GM12865 (cell line): Measurements from ENCODE around the gene MEMO1.

Source experiments
- DNase-seq: peaks from one replicate; pipeline ENCODE4 v3.0.0; 2010; ENCODE audit warnings: low read depth
- H3K4me3 ChIP-seq: 2 replicates; pipeline ENCODE4 v1.5.1; 2011; ENCODE audit warnings: mild to moderate bottlenecking, low read depth, low read length, control low read depth
- TF ChIP-seq, protein P1 (sequence below): IDR thresholded peaks from 2 replicates; pipeline ENCODE4 v1.5.1; 2011; ENCODE audit warnings: low read length, control low read depth, low read depth, inconsistent platforms; ENCODE audit not compliant: insufficient read depth; ENCODE audit errors: missing control alignments

MEMO1 gene

GRCh38 chr2:32012872-32013271 is 2.1 kb upstream of the MEMO1 start:
- TF ChIP-seq, protein P1, sequence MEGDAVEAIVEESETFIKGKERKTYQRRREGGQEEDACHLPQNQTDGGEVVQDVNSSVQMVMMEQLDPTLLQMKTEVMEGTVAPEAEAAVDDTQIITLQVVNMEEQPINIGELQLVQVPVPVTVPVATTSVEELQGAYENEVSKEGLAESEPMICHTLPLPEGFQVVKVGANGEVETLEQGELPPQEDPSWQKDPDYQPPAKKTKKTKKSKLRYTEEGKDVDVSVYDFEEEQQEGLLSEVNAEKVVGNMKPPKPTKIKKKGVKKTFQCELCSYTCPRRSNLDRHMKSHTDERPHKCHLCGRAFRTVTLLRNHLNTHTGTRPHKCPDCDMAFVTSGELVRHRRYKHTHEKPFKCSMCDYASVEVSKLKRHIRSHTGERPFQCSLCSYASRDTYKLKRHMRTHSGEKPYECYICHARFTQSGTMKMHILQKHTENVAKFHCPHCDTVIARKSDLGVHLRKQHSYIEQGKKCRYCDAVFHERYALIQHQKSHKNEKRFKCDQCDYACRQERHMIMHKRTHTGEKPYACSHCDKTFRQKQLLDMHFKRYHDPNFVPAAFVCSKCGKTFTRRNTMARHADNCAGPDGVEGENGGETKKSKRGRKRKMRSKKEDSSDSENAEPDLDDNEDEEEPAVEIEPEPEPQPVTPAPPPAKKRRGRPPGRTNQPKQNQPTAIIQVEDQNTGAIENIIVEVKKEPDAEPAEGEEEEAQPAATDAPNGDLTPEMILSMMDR: no peak
- no peak for DNase-seq
- H3K4me3 ChIP-seq: no peak overlapping the region

DNA sequence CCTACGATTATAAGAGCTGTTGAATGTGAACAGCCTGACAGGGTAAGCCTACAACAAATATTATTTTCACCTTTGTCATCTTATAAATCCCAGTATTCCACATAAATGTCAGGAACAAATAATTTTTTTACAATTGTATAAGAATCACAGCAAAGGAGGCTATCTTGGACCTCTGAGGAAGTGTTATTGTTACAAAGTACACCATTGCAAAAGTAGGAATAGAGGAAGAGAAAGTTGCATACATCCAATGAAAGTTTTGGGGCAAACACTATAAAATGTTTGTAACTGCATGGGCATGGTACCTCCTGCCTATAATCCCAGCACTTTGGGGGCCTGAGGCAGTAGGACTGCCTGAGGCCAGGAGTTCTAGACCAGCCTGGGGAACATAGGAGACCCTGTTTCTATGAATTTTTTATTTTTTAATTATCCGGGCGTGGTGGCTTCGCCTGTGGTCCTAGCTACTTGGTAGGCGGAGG is 715 bp upstream of the MEMO1 start:
- DNase-seq: peak; percentile 13
- TF ChIP-seq, protein P1: no peak
- H3K4me3 ChIP-seq: peak overlapping the region; percentile 88

DNA sequence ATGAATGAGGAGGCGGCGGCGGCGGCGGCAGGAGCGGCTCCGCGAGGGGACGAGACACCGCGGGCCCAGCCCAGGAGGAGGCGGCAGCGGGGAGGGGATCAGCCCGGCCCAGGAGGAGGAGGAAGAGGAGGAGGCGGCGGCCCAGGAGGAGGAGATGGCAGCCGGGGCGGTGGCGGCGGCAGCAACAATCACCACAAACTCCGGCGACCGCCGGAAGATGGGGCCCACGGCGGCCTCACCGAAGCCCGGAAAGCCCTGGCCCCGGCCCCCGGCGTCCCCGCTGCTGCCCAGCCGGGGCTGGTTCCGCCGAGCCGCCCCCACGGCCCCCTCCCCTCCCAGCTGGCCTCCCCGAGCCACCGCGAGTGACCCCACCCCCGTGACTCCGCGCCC is 533 bp downstream of the MEMO1 start:
- DNase-seq: peak; percentile 82

DNA sequence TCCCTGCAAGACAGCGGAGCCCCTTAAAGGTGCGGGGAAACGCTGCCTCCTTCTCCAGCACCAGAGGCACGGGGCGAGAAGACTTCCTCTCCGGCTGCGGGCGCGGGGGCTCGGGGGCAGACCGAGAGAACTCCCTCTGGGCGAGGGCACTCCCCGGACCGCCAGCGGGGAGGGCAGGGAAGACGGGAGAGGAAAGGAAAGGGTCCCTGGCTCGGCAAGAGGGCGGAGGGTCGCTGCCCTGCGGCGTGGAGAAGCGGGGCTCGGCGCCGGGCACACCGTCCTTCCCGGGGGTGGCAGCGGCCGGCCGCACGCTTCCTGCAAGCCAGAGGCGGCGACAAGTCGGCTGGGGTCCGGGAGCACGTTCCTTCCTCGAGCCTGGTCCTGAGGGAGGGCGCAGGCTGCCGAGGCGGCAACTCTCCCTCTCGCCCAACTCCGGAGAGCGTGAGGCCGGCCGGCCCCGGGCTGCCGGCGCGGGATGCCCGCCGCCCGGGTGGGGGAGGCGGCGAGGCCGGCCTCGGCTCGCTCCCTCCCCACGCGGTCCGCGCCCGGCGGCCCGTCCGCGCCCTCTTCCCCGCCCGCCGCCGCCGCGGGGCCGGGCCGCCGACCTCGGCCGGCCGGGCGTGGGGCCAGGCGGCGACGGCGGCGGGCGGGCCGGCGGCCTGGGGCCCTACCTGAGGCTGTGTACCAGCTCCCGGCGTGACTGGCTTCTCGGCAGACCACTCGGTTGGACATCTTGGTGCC is 1.1 kb downstream of the MEMO1 start:
- peak overlapping the region; percentile 97 for H3K4me3 ChIP-seq
- TF ChIP-seq, protein P1: no peak
- DNase-seq: peak; percentile 59

More for the DNA sequence above, 533 bp downstream of the MEMO1 start:
- peak overlapping the region; percentile 32 for H3K4me3 ChIP-seq

- TF ChIP-seq, protein P1: no peak
- DNase-seq: peak; percentile 16
- H3K4me3 ChIP-seq: peak overlapping the region; percentile 97
Observed at GRCh38 chr2:32008805-32009515, 1.8 kb downstream of the MEMO1 start.

- no peak overlapping the region for H3K4me3 ChIP-seq
- TF ChIP-seq, protein P1: no peak
- no peak for DNase-seq
Observed at GRCh38 chr2:32007121-32007391, 3.8 kb downstream of the MEMO1 start.

DNA sequence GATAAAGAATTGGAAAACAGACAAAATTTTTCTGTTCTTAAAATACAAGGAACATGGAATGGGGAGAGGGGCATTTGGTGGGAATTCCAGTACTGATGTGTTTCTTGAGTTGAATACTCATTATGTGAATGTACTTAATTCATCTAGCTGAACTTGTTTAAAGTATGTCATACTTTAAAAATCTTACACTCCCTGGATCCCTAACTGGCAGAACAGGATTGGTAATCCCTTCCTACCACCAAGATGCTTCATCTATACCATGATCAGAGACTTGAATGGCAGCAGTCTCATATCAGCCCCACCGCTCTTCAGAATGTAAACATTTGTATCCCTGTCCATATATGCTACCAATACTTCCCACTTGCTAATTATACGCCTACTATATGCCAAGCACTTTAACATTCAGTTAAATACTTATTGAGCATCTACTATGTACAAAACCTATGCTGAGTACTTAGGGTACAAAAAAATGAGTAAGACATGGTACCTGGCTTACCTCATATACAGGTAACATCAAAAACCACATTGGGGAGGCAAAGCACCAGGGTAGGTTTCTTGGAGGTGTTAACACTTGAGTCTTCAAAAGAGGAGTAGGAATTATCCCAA is 5.3 kb downstream of the MEMO1 start:
- no peak overlapping the region for H3K4me3 ChIP-seq
- no peak for DNase-seq
- TF ChIP-seq, protein P1: no peak
